Activated CD8-positive, alpha-beta T cell treated with anti-CD3 and anti-CD28 coated beads for 36 hours (primary cell): ENCODE results near the gene YOD1. TPM values are rescaled to one million over a fixed set of nuclear protein-coding genes. Genes with fewer than 3 reads are reported as not detected.

Experiments
- ATAC-seq: fragments of 200-7000 bp; cut with Tn5 transposase; one replicate; pipeline ENCODE4 v1.10.0; 2021; ENCODE audit warnings: mild to moderate bottlenecking, moderate library complexity
- CTCF ChIA-PET: fragments of 350-600 bp; sonication (Branson Sonifier 250); formaldehyde crosslinking; loops from one replicate; lab custom pipeline; 2021; ENCODE audit warnings: antibody characterized with exemption; lab: Charles Lee
- POLR2A ChIA-PET: fragments of 350-600 bp; sonication (Branson Sonifier 250); formaldehyde crosslinking; loops from one replicate; lab custom pipeline; 2021; ENCODE audit warnings: antibody characterized with exemption; lab: Charles Lee
- DNase-seq: peaks from one replicate; pipeline ENCODE4 v3.0.0-alpha.2; 2020
- H3K27ac Mint-ChIP-seq: one replicate; pipeline ENCODE4 v1.8.0; 2021; ENCODE audit warnings: mild to moderate bottlenecking, mixed read lengths
- H3K27me3 Mint-ChIP-seq: one replicate; pipeline ENCODE4 v1.8.0; 2021; ENCODE audit warnings: mixed read lengths
- H3K36me3 Mint-ChIP-seq: one replicate; pipeline ENCODE4 v1.8.0; 2021; ENCODE audit warnings: low read depth, mixed read lengths
- H3K4me1 Mint-ChIP-seq: one replicate; pipeline ENCODE4 v1.8.0; 2021; ENCODE audit warnings: low read depth, mixed read lengths
- H3K4me3 Mint-ChIP-seq: one replicate; pipeline ENCODE4 v1.8.0; 2021; ENCODE audit warnings: mild to moderate bottlenecking, moderate library complexity, mixed read lengths
- H3K9me3 Mint-ChIP-seq: one replicate; pipeline ENCODE4 v1.8.0; 2021; ENCODE audit warnings: mixed read lengths
- intact Hi-C: fragments of 100-400 bp; cut with micrococcal nuclease; formaldehyde crosslinking; loops from one replicate; pipeline ENCODE4 v1.10.0; 2022
- total RNA-seq, 2 experiments: library from RNA; stranded (reverse); gene quantifications; one replicate each; pipeline ENCODE4 v1.2.3, GENCODE V29; 2021
- TF ChIP-seq, protein P1 (sequence below): fragments of 200-600 bp; IDR thresholded peaks from one replicate; pipeline ENCODE4 v1.8.0; 2022; ENCODE audit warnings: antibody characterized with exemption, mild to moderate bottlenecking

YOD1 gene
- total RNA-seq, 2 experiments from 2014 or later: 7.4 to 7.5 TPM

GRCh38 chr1:207040181-207040533 is 10.9 kb downstream of the YOD1 start:
- TF ChIP-seq, protein P1, sequence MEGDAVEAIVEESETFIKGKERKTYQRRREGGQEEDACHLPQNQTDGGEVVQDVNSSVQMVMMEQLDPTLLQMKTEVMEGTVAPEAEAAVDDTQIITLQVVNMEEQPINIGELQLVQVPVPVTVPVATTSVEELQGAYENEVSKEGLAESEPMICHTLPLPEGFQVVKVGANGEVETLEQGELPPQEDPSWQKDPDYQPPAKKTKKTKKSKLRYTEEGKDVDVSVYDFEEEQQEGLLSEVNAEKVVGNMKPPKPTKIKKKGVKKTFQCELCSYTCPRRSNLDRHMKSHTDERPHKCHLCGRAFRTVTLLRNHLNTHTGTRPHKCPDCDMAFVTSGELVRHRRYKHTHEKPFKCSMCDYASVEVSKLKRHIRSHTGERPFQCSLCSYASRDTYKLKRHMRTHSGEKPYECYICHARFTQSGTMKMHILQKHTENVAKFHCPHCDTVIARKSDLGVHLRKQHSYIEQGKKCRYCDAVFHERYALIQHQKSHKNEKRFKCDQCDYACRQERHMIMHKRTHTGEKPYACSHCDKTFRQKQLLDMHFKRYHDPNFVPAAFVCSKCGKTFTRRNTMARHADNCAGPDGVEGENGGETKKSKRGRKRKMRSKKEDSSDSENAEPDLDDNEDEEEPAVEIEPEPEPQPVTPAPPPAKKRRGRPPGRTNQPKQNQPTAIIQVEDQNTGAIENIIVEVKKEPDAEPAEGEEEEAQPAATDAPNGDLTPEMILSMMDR: no peak
- intact Hi-C loops: no loop called here
- ATAC-seq (no peak), DNase-seq (no peak)
- Mint-ChIP-seq H3K36me3 (peaks cover 12% of the 10 kb centered on the region), H3K4me3 (no peak overlapping the region), H3K4me1 (peaks cover 15% of the 10 kb centered on the region), H3K27me3 (no peaks in the 10 kb centered on the region), H3K9me3 (no peaks in the 10 kb centered on the region), H3K27ac (no peak overlapping the region)
- ChIA-PET POLR2A (interaction anchor here (0.7 to 1.1 kb wide), 2 partner anchors 10 to 31 kb away, joined by 3 read pairs; no protein-coding TSS in a partner anchor), CTCF (interaction anchor here (0.7 to 1.8 kb wide), 6 partner anchors 9 to 56 kb away, joined by 3 to 10 read pairs (median 4); no protein-coding TSS in a partner anchor)

GRCh38 chr1:207039380-207040180 is 11.4 kb downstream of the YOD1 start:
- peaks cover 2% of the 10 kb centered on the region for H3K27me3 Mint-ChIP-seq
- ATAC-seq (no peak), DNase-seq (no peak)
- intact Hi-C loops: no loop called here
- TF ChIP-seq, protein P1: no peak
- peaks cover 8% of the 10 kb centered on the region for H3K36me3 Mint-ChIP-seq
- no peaks in the 10 kb centered on the region for H3K9me3 Mint-ChIP-seq
- H3K4me1 Mint-ChIP-seq: peaks cover 11% of the 10 kb centered on the region
- CTCF ChIA-PET: interaction anchor here (0.7 to 1.8 kb wide), 7 partner anchors 10 to 460 kb away, joined by 3 to 10 read pairs (median 3); no protein-coding TSS in a partner anchor
- POLR2A ChIA-PET: interaction anchor here (0.7 kb wide), 1 partner anchor 9 kb away, joined by 3 read pairs; no protein-coding TSS in a partner anchor
- H3K27ac Mint-ChIP-seq: no peak overlapping the region
- no peak overlapping the region for H3K4me3 Mint-ChIP-seq

GRCh38 chr1:207036865-207037264 is 14.1 kb downstream of the YOD1 start:
- ATAC-seq (no peak), DNase-seq (no peak)
- no peak overlapping the region for H3K27ac Mint-ChIP-seq
- intact Hi-C loops: no loop called here
- TF ChIP-seq, protein P1: no peak
- ChIA-PET POLR2A (no interaction called here), CTCF (interaction anchor here (0.8 to 3.8 kb wide), 3 partner anchors 12 to 311 kb away, joined by 4 to 17 read pairs (median 15); no protein-coding TSS in a partner anchor)
- peaks cover under 1% of the 10 kb centered on the region for H3K36me3 Mint-ChIP-seq
- H3K27me3 Mint-ChIP-seq: peaks cover 13% of the 10 kb centered on the region
- H3K9me3 Mint-ChIP-seq: no peaks in the 10 kb centered on the region
- H3K4me3 Mint-ChIP-seq: no peak overlapping the region
- H3K4me1 Mint-ChIP-seq: no peaks in the 10 kb centered on the region

DNA sequence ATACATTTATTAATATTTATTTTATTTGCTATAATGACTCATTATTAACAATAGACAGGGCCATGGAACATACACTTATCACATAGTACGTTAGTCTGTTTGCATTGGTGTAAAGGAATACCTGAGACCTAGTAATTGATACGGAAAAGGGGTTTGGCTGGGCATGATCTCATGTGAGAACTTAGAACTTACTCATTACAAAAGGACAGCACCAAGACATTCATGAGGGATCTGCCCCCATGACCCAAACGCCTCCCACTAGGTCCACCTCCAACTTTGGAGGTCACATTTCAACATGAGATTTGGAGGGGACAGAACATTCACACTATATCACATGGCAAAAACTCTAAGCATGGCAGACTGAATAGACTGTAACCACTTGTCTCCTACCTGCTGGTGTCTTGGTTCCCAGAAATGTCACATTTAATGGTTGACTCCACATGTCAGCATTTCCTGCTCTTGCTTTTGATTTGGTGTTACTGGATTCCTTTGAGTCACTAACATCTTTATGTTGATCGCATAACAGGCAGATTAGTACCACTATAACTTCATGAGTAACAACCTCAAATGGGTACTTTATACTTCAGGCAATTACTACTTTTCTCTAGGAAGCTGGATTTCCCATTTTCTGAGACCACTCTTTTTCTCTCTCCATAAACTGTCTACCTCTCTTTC is 15.0 kb downstream of the YOD1 start:
- H3K36me3 Mint-ChIP-seq: no peaks in the 10 kb centered on the region
- H3K9me3 Mint-ChIP-seq: no peaks in the 10 kb centered on the region
- peak; percentile 34 for ATAC-seq
- CTCF ChIA-PET: interaction anchor here (2.8 to 3.8 kb wide), 2 partner anchors 13 to 31 kb away, joined by 15 to 17 read pairs; no protein-coding TSS in a partner anchor
- no peak overlapping the region for H3K27ac Mint-ChIP-seq
- TF ChIP-seq, protein P1: no peak
- peaks cover 21% of the 10 kb centered on the region for H3K27me3 Mint-ChIP-seq
- POLR2A ChIA-PET: interaction anchor here (0.6 kb wide), 1 partner anchor 376 kb away, joined by 3 read pairs; no protein-coding TSS in a partner anchor
- no peak for DNase-seq
- intact Hi-C loops: no loop called here
- no peaks in the 10 kb centered on the region for H3K4me1 Mint-ChIP-seq
- no peak overlapping the region for H3K4me3 Mint-ChIP-seq
